Stimulated activated CD8-positive, alpha-beta memory T cell treated with anti-CD3 and anti-CD28 coated beads, Interleukin-7, amount 100 ng/mL, for 4 hours (primary cell): ENCODE measurements around the gene MAP3K9.

Experiments used
- DNase-seq, 2 donors: peaks; one replicate each; pipeline ENCODE4 v3.0.0-alpha.2; 2020; ENCODE audit warnings: low read depth in 2 of 2

The MAP3K9 gene

GRCh38 chr14:70699646-70700045, 109.7 kb downstream of the MAP3K9 start:
- no peak for DNase-seq

GRCh38 chr14:70698288-70698687, 111.0 kb downstream of the MAP3K9 start:
- DNase-seq = no peak

- no peak for DNase-seq
Observed at GRCh38 chr14:70697701-70698100, 111.6 kb downstream of the MAP3K9 start.

- DNase-seq = no peak
Observed at GRCh38 chr14:70696026-70696425, 113.3 kb downstream of the MAP3K9 start.

GRCh38 chr14:70692210-70692609, 117.1 kb downstream of the MAP3K9 start:
- DNase-seq = no peak

GRCh38 chr14:70685474-70686197, 123.7 kb downstream of the MAP3K9 start:
- no peak for DNase-seq

GRCh38 chr14:70683983-70684382, 125.3 kb downstream of the MAP3K9 start:
- no peak for DNase-seq

- DNase-seq = no peak
Observed at GRCh38 chr14:70680748-70681147, 128.6 kb downstream of the MAP3K9 start.

- no peak for DNase-seq
Observed at GRCh38 chr14:70677341-70677740, 132.0 kb downstream of the MAP3K9 start.
